Neural cell (in vitro differentiated cells): ENCODE data around the gene MAP1LC3B2. TPM values are rescaled to one million over a fixed set of nuclear protein-coding genes. Genes with fewer than 3 reads are reported as not detected.

Source experiments
- H2AFZ ChIP-seq: fragments of 200-600, 300-800 bp; sonication (generic), shearing (Covaris generic); 2 replicates; pipeline ENCODE4 v1.6.0; 2014; ENCODE audit warnings: low read depth, mild to moderate bottlenecking, antibody characterized with exemption, low read length, moderate library complexity
- H3F3A ChIP-seq: fragments of 200-600 bp; shearing (Covaris generic); 2 replicates; pipeline ENCODE4 v1.6.1; 2016; ENCODE audit warnings: mild to moderate bottlenecking, moderate library complexity, mixed read lengths, antibody characterized with exemption, low read length; ENCODE audit not compliant: insufficient read depth, poor library complexity, severe bottlenecking
- H3K27ac ChIP-seq: fragments of 200-600, 300-800 bp; sonication (generic), shearing (Covaris generic); 2 replicates; pipeline ENCODE4 v1.5.1; 2014; ENCODE audit warnings: mild to moderate bottlenecking, low read length, moderate library complexity
- H3K27me3 ChIP-seq: fragments of 300-800, 200-600 bp; sonication (generic), shearing (Covaris generic); 2 replicates; pipeline ENCODE4 v1.6.0; 2014; ENCODE audit warnings: mild to moderate bottlenecking, low read depth, low read length, moderate library complexity; ENCODE audit not compliant: insufficient read depth
- H3K36me3 ChIP-seq: fragments of 300-800, 200-600 bp; sonication (generic), shearing (Covaris generic); 2 replicates; pipeline ENCODE4 v1.5.1; 2014; ENCODE audit warnings: mild to moderate bottlenecking, antibody characterized with exemption, low read length, moderate library complexity; ENCODE audit not compliant: insufficient read depth
- H3K4me2 ChIP-seq: fragments of 300-800, 200-600 bp; sonication (generic), shearing (Covaris generic); 2 replicates; pipeline ENCODE4 v1.6.0; 2014; ENCODE audit warnings: mild to moderate bottlenecking, low read length
- H3K4me3 ChIP-seq: fragments of 300-800, 200-600 bp; sonication (generic), shearing (Covaris generic); 2 replicates; pipeline ENCODE4 v1.5.1; 2014; ENCODE audit warnings: mild to moderate bottlenecking, low read length, moderate library complexity
- H3K79me2 ChIP-seq: fragments of 200-600 bp; shearing (Covaris generic); replicated peaks from 2 replicates; pipeline ENCODE4 v1.6.0; 2014; ENCODE audit warnings: mild to moderate bottlenecking, low read length, moderate library complexity; ENCODE audit not compliant: insufficient read depth
- H3K9ac ChIP-seq: fragments of 300-800, 200-600 bp; sonication (generic), shearing (Covaris generic); 2 replicates; pipeline ENCODE4 v1.6.1; 2016; ENCODE audit warnings: mild to moderate bottlenecking, low read length, mixed read lengths
- H3K9me2 ChIP-seq: fragments of 200-600 bp; shearing (Covaris generic); 2 replicates; pipeline ENCODE4 v1.6.1; 2016; ENCODE audit warnings: mild to moderate bottlenecking, low read length, mixed read lengths; ENCODE audit not compliant: insufficient read depth
- H3K9me3 ChIP-seq: fragments of 200-600, 300-800 bp; sonication (generic), shearing (Covaris generic); 2 replicates; pipeline ENCODE4 v1.6.1; 2016; ENCODE audit warnings: mild to moderate bottlenecking, mixed run types, low read length, moderate library complexity, mixed read lengths
- H4K20me1 ChIP-seq: fragments of 200-600 bp; shearing (Covaris generic); 2 replicates; pipeline ENCODE4 v1.6.1; 2016; ENCODE audit warnings: mild to moderate bottlenecking, mixed run types; ENCODE audit not compliant: insufficient read depth
- EP300 ChIP-seq: fragments of 450-650 bp; conservative IDR thresholded peaks from 2 replicates; pipeline ENCODE4 v1.6.1; 2014; ENCODE audit warnings: antibody characterized with exemption, mild to moderate bottlenecking, moderate library complexity; ENCODE audit not compliant: poor library complexity, severe bottlenecking
- EZH2 ChIP-seq: fragments of 200-600, 300-800 bp; shearing (Covaris generic), sonication (generic); IDR thresholded peaks from 2 replicates; pipeline ENCODE4 v1.6.1; 2014; ENCODE audit warnings: antibody characterized with exemption, low read length, borderline replicate concordance, mild to moderate bottlenecking; ENCODE audit not compliant: insufficient read depth, poor library complexity, severe bottlenecking
- MXI1 ChIP-seq: fragments of 450-650 bp; conservative IDR thresholded peaks from 2 replicates; pipeline ENCODE4 v1.6.1; 2014; ENCODE audit warnings: antibody characterized with exemption, mild to moderate bottlenecking; ENCODE audit not compliant: poor library complexity, severe bottlenecking
- POLR2AphosphoS5 ChIP-seq: IDR thresholded peaks from 2 replicates; pipeline ENCODE4 v1.6.1; 2012
- RAD21 ChIP-seq: fragments of 450-650 bp; conservative IDR thresholded peaks from 2 replicates; pipeline ENCODE4 v1.6.1; 2014; ENCODE audit warnings: antibody characterized with exemption, mild to moderate bottlenecking, moderate library complexity
- SMC3 ChIP-seq: fragments of 450-650 bp; conservative IDR thresholded peaks from 2 replicates; pipeline ENCODE4 v1.6.1; 2014; ENCODE audit warnings: antibody characterized with exemption, mild to moderate bottlenecking, moderate library complexity; ENCODE audit not compliant: poor library complexity
- TAF1 ChIP-seq: IDR thresholded peaks from 2 replicates; pipeline ENCODE4 v1.6.1; 2012; ENCODE audit warnings: low read depth
- polyA plus RNA-seq: library from polyadenylated mRNA; depleted of rRNA; stranded (reverse); fragments of >200 nt; gene quantifications from 2 replicates; pipeline ENCODE4 v1.2.3, GENCODE V29; 2014
- TF ChIP-seq, protein P1 (sequence below): IDR thresholded peaks from 2 replicates; pipeline ENCODE4 v1.6.1; 2012; ENCODE audit warnings: borderline replicate concordance
- TF ChIP-seq, protein P2 (sequence below): fragments of 450-650 bp; IDR thresholded peaks from 2 replicates; pipeline ENCODE4 v1.5.1; 2014; ENCODE audit warnings: antibody characterized with exemption, mild to moderate bottlenecking, moderate library complexity; ENCODE audit not compliant: poor library complexity, severe bottlenecking

MAP1LC3B2 gene
- polyA plus RNA-seq, 1 donor from 2014 or later: 3.9 TPM

DNA sequence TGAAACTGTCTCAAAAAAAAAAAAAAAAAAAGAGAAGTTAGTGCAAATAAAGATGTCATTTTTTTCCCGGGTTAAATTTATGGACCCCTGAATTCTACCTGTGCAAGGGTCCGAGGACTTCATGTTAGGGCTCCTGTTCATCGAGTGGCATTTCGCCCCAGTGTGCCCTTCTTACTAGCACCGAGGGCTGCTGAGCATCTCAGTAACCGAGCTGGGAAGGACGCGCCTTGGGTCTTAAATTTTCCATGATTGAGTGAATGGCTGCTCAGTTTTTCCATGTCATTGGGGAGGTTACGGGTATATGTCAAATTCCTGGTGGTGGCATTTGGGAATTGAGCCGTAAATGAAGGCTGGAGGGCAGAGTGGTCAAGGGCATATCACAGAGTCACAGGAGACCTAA is 34.9 kb upstream of the MAP1LC3B2 start:
- TF ChIP-seq POLR2AphosphoS5 (no peak), EP300 (no peak), TAF1 (no peak), SMC3 (no peak), RAD21 (no peak), MXI1 (no peak), EZH2 (no peak)
- TF ChIP-seq, protein P1, sequence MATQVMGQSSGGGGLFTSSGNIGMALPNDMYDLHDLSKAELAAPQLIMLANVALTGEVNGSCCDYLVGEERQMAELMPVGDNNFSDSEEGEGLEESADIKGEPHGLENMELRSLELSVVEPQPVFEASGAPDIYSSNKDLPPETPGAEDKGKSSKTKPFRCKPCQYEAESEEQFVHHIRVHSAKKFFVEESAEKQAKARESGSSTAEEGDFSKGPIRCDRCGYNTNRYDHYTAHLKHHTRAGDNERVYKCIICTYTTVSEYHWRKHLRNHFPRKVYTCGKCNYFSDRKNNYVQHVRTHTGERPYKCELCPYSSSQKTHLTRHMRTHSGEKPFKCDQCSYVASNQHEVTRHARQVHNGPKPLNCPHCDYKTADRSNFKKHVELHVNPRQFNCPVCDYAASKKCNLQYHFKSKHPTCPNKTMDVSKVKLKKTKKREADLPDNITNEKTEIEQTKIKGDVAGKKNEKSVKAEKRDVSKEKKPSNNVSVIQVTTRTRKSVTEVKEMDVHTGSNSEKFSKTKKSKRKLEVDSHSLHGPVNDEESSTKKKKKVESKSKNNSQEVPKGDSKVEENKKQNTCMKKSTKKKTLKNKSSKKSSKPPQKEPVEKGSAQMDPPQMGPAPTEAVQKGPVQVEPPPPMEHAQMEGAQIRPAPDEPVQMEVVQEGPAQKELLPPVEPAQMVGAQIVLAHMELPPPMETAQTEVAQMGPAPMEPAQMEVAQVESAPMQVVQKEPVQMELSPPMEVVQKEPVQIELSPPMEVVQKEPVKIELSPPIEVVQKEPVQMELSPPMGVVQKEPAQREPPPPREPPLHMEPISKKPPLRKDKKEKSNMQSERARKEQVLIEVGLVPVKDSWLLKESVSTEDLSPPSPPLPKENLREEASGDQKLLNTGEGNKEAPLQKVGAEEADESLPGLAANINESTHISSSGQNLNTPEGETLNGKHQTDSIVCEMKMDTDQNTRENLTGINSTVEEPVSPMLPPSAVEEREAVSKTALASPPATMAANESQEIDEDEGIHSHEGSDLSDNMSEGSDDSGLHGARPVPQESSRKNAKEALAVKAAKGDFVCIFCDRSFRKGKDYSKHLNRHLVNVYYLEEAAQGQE: no peak
- TF ChIP-seq, protein P2, sequence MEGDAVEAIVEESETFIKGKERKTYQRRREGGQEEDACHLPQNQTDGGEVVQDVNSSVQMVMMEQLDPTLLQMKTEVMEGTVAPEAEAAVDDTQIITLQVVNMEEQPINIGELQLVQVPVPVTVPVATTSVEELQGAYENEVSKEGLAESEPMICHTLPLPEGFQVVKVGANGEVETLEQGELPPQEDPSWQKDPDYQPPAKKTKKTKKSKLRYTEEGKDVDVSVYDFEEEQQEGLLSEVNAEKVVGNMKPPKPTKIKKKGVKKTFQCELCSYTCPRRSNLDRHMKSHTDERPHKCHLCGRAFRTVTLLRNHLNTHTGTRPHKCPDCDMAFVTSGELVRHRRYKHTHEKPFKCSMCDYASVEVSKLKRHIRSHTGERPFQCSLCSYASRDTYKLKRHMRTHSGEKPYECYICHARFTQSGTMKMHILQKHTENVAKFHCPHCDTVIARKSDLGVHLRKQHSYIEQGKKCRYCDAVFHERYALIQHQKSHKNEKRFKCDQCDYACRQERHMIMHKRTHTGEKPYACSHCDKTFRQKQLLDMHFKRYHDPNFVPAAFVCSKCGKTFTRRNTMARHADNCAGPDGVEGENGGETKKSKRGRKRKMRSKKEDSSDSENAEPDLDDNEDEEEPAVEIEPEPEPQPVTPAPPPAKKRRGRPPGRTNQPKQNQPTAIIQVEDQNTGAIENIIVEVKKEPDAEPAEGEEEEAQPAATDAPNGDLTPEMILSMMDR: no peak
- Histone ChIP-seq H3K27me3 (no peaks in the 10 kb centered on the region), H3K27ac (no peak overlapping the region), H2AFZ (no peak overlapping the region), H3K4me3 (no peak overlapping the region), H3K9me2 (no peaks in the 10 kb centered on the region), H3K36me3 (no peaks in the 10 kb centered on the region), H3K79me2 (no peaks in the 10 kb centered on the region), H3K9me3 (no peaks in the 10 kb centered on the region), H3K9ac (no peak overlapping the region), H3F3A (no peaks in the 10 kb centered on the region), H4K20me1 (no peaks in the 10 kb centered on the region), H3K4me2 (no peak overlapping the region)

DNA sequence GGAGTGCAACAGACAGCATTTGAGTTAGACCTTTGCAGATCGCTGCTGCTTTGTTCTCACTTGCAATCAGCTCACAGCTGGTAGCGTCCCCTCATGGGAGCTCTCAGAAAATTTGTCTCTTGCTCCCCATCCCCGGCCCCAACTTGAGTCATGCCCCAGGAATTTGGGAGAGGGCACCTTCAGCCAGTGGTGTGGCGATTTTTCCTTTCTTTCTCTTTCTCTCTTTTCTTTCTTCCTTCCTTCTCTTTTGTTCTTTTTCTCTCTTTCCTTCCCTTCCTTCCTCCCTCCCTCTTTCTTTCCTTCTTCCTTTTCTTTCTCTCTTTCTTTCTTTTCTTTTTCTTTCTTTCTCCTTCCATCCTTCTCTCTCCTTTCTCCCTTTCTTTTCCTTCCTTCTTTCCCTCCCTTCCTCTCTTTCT is 34.2 kb upstream of the MAP1LC3B2 start:
- Histone ChIP-seq H3K4me3 (no peak overlapping the region), H3K36me3 (no peaks in the 10 kb centered on the region), H3K27me3 (no peaks in the 10 kb centered on the region), H3K4me2 (no peak overlapping the region), H3K9ac (no peak overlapping the region), H4K20me1 (no peaks in the 10 kb centered on the region), H3K79me2 (no peaks in the 10 kb centered on the region), H2AFZ (no peak overlapping the region), H3K27ac (no peak overlapping the region), H3K9me2 (no peaks in the 10 kb centered on the region), H3F3A (no peaks in the 10 kb centered on the region), H3K9me3 (no peaks in the 10 kb centered on the region)
- TF ChIP-seq SMC3: no peak
- no peak for TF ChIP-seq EZH2
- no peak for TF ChIP-seq MXI1
- TF ChIP-seq EP300: no peak
- TF ChIP-seq, protein P1: no peak
- TF ChIP-seq RAD21: no peak
- TF ChIP-seq POLR2AphosphoS5: no peak
- TF ChIP-seq, protein P2: no peak
- no peak for TF ChIP-seq TAF1
